Fibroblast of skin of scalp (primary cell): ENCODE data around the gene CDKN2AIPNL. TPM values are rescaled to one million over a fixed set of nuclear protein-coding genes. Genes with fewer than 3 reads are reported as not detected.

Experiments used
- DNase-seq: peaks from one replicate; pipeline ENCODE4 v3.0.0-alpha.2; 2013
- polyA plus RNA-seq, 2 experiments: library from polyadenylated mRNA; unstranded; fragments of 120-200 nt; gene quantifications; one replicate each; pipeline ENCODE4 v1.2.1, GENCODE V29; 2013; ENCODE audit not compliant: insufficient read length in 2 of 2

Gene CDKN2AIPNL, protein sequence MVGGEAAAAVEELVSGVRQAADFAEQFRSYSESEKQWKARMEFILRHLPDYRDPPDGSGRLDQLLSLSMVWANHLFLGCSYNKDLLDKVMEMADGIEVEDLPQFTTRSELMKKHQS
- 21.7 TPM for polyA plus RNA-seq (2013, experiment 1 of 2; ENCODE audit: insufficient read length)
- polyA plus RNA-seq (2013, experiment 2 of 2; ENCODE audit: insufficient read length), result 23.2 TPM

DNA sequence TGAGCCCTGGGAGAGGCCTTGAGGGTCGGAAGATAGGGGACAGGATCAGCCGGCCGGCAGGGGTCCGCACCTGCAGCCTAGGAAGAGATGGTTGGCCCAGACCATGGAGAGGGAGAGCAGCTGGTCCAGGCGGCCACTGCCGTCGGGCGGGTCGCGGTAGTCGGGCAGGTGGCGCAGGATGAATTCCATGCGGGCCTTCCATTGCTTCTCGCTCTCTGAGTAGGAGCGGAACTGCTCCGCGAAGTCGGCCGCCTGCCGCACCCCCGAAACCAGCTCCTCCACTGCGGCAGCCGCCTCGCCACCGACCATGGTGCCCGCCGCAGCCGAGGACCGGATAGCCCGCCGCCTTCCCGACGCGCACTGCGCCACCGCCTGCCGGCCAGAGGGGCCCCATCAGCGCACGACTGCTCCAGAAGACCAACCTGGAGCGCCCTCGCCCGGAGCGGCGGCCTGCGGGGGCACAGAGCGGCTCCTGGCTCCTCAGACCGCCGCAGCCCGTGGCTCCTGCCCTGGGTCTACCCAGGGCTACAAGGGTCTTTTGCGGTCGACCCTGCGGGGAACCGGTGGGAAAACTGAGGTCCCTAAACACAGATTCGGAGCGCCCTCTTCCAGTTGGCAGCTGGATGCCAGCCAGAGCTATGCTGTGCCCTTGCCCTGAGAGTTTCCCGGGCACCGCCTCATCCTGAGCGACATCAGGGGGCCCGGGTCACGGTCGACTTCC, at the start of gene CDKN2AIPNL:
Gene CDKN2AIPNL (minus strand): TSS at position 336 of the 721 bp plus-strand sequence. CDS start 27 bp downstream, at position 309.
- peak; percentile 89 for DNase-seq

DNA sequence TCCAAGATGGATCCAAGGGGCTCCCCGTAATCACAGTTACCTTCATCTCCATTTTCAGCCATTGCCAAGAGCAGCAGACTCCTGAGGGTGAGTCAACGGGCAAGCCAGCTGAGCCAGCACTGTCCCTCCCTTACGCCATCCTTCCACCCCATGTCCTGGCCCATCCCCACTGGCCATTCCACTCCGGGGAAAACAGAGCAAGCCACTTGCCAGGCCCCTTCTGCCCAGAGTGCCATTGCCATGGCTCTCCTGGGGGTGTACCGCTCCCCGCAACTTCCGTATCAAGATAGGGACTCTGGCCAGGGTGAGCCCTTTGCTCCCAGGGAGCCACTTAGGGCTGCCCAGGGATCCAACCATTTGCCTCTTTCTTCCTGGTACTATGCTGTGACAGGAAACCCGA, 48.9 kb upstream of the CDKN2AIPNL start:
- DNase-seq, result no peak

DNA sequence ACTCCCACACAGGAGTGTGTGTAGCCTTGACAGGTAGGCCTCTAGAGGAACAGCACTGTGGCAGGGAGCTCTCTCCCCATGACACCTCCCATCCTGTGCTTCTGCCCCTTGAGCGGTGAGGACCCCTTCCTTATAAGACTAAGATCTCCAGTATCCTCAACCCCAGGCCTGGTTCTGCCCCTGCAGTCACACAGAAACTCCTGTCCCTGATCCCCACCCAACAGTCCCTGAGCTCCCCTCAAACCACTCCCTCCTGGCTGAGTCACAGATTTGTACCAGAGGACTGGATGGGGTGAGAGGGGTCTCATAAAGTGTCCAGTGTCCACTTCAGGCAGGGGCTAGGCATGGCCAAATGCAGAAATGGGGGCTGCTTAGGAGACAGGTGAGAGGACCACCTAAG, 47.8 kb upstream of the CDKN2AIPNL start:
- DNase-seq, result no peak

DNA sequence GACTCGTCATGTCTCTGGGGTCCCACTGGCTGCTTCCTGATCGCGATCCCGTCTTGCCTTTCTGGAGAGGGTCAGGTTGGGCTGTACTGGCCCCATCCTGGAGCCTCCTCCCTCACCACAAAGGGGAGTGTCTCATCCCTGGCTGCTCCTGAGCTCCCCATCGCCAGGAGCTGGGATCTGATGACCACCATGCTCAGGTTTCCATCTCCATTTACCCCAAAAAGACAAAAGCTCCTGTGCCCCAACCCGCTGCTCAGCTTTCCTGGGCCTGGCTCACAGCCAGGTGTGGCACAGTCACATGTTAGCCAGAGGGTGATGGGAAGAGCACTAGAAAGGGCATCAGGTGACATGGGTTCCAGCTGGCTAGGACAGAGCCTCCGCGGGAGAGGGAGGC, 47.3 kb upstream of the CDKN2AIPNL start:
- no peak for DNase-seq

DNA sequence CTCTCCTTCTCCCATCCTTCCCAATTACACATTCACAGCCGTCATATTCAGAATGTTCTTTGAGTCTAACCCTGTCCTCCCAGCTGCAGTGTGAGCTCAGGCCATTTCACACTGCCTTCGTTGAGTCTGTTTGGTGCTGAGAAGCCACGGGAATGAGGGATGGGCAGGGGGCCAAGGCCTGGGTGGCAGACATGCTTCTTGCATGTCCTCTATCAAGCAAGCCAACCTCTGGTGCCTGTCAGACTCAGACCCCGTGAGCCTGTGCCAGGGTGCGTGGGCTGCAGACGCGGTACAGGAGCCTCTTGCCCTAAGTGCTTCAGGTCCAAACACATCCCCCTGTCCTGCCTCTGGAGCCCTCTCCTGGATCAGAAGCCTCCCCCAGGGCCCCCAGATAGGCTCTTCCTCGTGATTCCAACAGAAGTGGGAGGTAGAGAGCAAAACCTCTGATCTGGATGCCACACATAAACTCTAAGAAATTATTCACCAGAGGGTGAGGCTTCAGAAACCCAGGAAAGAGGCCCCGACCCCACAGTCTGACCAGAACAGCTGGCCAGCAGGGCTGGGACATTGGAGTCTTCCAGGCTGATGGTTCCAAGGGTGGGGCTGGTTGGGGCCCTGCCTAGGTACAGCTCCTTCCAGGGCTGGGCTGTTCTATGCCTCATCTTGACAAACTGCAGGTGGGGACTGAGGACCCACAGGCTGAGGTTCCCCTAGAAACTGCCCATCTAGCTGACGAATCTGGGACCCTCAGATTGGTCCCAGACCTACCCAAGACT, 46.7 kb upstream of the CDKN2AIPNL start:
- DNase-seq, result peak; percentile 72

DNA sequence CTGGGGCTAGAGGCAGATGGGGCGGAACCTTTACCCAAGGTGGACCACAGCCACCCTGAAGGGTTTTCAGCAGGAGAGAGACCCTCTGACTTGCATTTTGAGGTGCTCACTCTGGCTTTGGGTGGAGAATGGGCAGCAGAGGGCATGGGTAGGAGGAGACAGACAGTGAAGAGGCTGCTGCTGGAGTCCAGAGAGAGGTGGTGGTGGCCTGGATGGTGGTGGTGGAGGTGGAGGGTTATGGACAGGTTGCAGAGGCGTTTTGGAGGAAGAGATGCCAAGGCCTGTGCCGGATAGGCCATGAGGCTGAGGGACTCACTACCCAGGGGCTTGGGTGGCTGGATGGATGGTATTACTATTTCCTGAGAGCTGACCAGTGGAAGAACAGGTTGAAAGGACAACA, 46.1 kb upstream of the CDKN2AIPNL start:
- DNase-seq, result no peak

DNA sequence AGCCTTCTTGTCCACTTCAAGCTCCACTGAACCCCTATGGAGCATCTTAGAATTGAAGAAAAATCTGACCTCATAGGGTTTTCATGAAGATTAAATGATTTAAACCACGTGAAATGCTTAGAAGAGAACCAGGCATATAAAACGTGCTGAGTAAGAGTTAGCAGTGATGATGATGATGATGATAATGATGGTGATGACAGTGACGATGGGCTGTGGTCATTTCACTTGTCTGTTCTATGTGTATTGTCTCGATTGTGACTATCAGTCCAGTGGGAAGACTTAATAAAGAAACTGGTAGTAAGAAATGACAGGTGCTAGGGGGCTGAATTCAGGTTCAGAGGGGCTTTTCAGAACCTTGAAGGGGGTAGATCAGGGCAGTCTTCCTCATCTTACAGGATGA, 45.1 kb upstream of the CDKN2AIPNL start:
- no peak for DNase-seq

DNA sequence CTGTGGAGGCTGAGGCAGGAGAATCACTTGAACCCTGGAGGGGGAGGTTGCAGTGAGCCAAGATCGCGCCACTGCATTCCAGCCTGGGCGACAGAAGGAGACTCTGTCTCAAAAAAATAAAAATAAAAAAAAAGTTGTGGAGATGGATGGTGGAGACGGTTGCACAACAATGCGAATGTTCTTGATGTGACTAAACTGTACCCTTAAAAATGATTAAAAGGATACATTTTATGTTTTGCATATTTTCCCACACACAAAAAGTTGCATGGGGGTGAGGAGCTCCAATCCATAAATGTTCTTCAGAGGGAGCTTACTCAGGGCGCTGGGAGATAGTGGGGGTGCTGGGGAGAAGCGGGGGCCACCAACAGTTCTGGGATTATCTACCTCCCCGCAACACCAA, 43.8 kb upstream of the CDKN2AIPNL start:
- DNase-seq, result no peak

DNA sequence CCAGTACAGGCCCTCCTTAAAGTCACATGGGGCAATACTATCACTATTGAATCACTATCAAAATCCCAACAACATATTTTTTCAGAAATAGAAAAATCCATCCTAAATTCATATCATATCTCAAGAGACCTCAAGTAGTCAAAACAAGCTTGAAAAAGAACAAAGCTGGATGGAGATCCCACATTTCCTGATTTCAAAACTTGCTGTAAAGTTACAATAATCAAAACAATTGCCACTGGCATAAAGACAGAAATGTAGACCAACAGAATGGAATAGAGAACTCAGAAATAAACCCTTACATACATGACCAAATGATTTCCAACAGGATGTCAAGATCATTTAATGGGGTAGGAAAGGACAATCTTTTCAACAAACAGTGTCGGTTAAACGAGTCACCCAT, 41.3 kb upstream of the CDKN2AIPNL start:
- peak; percentile 33 for DNase-seq

DNA sequence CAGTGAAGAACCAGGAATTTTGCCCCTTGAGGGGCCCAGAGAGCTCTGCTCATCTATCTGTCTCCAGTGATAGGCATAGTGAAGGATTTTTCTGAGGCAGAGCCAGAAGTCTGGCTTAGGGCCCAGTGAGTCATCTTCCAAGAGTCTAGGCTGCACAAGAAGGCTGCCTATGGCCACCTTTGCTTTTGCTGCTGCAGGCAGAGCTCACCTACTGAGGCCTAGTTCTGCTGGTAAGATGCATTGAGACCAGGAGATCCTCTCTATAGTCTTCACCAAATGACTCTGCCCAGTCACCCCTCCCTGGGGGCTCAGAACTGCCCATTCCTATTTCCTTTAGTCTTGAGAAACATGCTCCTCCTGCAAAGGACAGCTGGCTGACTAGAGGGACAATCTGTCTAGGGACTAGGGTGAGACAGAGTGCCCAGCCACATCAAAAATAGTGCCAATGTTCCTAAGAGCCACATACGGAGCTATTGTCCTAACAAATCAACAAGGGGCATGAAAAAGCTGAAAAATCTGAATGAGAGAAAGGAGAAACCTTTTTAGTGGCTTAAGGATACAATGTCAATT, 40.3 kb upstream of the CDKN2AIPNL start:
- DNase-seq, result peak; percentile 84

DNA sequence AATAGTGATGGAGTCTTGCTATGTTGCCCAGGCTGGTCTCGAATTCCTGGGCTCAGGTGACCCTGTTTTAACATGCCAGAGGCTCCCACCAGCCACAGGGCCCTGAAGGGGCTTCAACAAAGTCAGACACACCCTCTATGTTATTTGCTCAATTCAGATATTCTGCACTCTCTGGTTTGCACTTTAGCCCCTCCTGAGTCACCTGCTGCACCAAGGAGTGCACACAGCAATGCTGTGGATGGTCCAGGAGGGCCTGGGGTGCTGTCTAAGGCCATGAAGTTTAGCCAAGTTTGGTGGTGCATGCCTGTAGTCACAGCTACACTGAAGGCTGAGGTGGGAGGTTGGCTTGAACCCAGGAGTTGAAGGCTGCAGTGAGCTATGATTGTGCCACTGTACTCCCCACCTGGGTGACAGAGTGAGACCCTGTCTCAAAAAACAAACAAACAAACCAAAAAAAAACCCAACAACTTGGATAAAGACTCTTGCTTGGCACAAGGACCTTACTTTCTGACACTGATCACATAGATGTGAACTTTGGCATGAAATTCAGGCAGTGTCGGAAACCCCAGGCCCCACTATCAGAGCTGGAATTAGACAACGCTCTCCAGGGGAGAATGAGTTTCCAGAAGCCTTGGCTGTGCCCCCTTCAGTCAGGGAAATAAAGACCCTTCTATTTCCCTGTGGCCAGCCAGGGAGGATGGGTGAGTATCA, 39.7 kb upstream of the CDKN2AIPNL start:
- DNase-seq, result no peak

DNA sequence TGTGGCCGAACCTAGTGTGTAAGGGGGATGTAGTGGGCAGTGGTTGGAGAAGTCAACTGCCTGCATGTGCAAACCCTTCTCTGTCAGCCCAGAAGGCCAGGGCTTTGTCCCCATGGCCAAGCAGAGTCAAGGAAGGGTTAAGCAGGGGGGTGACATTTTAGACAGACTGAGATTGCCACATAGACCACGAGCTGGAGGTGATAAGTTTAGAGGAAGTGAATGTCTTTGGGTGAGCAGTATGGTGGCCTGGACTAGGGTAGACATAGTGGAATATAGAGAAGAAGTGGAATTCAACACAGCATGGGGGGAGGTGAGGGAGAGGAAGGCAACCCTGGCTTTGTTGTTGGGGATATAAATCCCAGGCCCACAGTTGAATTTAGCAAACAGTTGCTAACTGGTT, 38.7 kb upstream of the CDKN2AIPNL start:
- no peak for DNase-seq

DNA sequence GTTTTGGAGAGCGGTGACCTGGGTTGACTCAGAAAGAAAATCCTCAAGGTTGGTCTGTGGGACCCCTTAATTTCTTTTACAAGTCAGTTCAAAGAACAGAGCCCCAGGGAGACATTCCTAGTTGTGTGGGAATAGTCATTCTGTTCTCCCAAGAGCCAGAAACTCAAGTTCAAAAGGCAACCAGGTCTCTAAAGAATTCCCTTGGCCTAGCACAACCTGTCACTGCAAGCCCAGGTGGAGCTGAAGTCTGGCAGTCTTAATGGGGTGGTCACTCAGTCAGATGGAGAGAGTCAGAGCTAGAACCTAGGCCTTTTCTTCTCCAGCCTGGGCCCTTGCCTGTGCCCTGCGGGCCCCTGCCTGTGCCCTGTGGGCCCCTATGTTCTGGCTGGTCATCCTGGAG, 37.5 kb upstream of the CDKN2AIPNL start:
- no peak for DNase-seq

DNA sequence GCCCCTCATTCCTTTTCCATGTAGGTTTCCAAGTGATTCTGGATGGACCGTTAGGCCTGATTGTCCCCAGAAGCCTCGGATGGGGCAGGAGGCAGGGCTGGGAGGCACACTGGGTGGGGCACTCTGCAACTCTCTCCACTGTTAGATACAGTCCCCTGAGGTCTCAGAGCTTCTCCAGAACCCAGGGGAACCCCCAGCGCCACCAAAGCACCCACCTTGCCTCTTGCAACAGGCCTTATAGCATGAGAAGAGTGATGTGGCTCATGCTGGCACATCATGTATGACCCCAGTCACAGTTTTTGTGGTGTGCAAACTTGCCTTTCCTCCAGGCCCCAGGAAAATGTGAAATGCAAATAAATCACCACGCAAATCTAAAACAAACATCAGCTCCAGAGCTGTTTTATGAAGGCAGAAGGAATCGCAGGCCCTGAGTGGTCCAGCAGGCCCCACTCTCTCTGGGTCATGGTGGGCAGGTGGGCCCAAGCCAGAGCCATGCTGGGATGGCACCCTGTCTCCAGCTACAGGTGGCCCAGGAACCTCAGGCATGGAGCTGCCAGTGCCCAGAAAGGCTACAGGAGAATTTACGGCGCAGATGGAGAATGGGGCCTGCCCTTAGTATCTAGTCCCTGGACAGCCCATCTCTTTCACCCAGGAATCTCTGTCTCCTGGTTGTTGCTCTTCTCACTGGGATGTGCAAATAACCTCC, 36.3 kb upstream of the CDKN2AIPNL start:
- DNase-seq, result no peak

DNA sequence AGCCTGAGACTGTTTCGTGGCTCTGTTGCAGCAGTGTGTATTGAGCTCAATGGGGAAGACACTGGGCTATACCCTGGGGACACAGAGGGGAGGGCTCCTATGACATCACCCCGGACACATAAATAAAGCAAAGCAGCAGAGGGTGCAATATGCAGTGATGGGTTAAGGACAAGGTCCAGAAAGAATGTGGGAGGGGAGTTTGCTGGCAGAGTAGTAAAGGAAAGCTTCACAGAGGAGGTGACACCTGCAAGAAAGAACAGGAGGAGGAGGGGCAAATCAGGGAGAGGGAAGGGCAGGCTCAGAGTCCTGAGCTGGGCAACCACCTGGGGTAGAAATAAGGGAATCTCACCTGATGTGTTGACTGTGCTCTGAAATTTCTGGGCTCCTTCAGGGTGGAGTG, 35.3 kb upstream of the CDKN2AIPNL start:
- no peak for DNase-seq

DNA sequence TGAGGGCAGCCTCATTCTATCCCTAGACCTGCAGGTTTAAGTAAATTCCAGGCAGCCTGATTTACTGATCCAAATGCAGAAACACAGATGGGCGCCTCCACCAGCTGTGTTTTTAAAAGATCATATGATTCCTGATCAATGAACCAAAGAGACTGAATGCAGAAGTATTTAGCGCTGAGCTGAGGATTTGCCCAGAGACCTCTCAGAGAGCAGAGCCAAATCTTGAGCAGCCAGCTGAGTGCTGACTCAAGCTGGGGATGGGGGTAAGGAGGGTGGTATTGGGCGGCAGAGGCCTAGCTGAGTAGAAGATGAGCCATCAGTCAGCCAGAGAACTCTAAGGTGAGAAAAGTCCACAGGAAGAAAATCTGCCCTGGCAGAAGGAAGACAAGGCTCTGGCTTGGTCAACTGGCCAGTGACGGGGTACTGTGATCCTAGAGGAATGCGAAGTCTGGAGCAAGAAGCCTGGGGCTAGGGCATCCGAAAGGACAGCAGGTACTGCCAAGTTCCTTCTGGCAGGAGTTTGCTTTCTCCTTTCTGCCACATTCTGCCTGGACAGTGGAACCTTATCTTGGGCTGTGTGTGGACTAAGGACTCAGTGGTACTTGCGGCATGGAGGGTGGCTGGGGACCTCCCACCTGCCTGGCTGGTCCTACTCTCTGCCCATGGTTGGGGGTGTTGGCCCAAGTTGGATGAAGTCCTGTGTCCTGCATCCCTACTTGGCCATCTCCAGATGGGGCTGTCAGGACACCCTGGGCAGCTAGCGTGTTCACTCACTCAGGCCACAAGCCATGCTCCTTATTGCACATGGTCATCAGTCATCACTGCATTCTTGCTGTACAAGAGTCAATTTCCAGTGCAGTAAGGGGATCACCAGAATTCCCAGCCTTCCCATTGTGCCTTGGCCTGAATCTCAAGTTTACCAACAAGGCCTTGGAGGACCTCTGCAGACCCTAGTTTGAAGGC, 34.5 kb upstream of the CDKN2AIPNL start:
- no peak for DNase-seq

DNA sequence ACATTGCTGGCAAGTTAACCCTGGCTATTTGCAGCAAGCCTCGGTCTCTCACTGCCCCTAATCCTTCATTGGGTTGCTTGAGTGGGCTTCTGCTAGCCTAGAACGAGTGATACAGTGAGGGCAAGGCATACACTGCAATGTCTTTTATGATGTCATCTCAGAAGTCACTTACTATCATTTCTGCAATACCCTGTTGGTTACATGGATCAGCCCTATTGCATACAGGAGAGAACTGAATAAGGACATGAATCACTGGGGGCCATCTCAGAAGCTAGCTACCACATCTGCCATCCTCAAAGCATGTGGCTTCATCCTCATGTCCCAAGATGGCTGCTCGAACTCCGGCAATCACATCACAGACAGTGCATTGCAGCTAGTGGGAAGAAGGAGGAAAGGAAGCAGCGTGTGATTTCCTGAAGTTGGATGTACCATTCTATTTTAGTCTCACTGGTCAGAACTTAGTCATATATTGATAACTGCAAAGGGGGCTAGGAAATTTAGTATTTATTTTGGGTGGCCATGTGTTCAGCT, 33.3 kb upstream of the CDKN2AIPNL start:
- no peak for DNase-seq

DNA sequence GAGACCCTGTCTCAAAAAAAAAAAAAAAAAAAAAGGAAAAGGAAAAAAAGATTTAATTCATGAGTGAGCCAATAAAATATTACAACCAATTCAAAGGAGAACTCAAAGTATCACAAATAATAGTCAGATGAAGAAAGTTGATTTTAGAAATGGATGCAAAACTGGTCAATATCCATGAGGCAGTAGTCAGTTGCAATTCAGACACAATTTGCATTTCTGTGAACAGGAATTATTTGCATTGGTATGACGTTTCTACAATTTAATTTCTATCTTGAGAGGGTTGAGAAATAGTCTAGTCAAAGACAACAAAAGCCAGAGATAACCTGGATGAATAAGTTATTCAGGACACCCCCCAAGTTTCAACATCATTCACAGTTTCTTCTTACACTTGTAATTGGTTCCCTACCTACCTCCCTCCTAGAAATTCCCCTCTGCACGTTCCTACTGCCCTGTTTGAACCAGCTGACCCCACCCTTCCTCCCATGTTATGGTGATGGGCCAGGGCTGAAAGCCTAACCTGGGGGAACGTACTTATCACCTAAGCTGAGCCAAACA, 28.6 kb upstream of the CDKN2AIPNL start:
- DNase-seq, result no peak

DNA sequence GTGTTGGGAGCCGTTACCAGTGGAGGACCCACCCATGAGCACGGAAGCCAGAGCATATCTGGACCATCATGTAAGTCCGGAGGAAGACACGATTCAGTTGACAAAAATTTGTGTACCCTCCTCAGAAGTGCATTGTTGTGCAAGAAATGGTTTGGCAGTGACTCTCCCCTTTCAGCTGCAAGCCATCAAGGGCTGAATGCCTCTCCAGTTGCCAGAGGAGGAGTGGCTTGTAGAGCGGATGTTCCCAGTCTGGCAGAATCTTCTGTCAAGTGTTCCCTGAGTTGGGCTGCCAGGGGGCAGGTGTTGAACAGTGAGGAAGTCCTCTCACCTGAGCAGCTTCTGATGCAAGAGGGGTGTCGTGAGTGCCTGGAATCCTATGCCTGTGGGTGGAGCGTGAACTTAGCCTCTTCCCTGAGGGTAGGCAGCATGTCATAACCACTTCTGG, 27.6 kb upstream of the CDKN2AIPNL start:
- peak; percentile 91 for DNase-seq

DNA sequence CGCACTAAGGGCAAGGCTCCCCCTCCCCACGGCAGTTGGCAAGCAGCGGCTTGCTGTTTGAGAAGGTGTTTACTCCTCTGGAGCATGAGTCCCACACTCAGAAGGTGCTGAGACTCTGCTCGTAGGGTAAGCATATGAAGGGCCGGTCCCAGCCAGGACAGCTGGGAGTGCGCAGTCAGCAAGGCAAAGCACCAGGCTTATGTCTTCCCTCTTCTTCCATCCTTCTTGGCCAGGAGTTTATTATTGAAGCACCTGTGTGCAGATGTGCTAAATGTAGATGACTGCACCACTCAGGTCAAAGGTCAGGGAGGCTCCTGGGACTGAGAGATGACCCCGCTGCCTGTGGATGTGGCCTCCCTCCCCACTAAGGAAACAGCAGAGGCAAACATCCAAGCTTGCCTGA, 27.0 kb upstream of the CDKN2AIPNL start:
- no peak for DNase-seq
